Stimulated activated CD8-positive, alpha-beta memory T cell treated with anti-CD3 and anti-CD28 coated beads, Interleukin-12 subunit alpha, Interleukin-12 subunit beta, amount 100 ng/mL, for 24 hours (primary cell): ENCODE data around the gene SULT1B1.

Experiments
- DNase-seq: peaks from one replicate; pipeline ENCODE4 v3.0.0-alpha.2; 2020; ENCODE audit errors: extremely low read depth

Gene SULT1B1

DNA sequence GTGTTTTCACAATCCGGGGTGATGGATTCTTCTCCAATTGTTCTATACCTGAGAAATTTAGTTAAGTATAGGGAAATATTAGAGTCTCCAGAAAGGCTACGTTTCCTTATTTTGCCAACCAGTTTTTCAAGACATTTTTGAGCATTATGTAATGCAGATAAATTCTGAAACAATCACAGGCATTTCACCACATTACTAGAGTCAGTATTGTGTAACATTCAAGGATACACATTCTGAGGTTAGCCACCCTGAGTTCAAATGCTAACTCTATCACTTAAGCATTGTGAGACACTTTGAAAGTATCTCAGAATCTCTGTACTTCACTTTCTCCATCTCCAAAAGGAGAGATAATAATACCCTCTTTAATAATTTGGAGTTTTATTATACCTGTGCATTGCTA lies 10.6 kb downstream of the SULT1B1 start:
- DNase-seq: no peak

DNA sequence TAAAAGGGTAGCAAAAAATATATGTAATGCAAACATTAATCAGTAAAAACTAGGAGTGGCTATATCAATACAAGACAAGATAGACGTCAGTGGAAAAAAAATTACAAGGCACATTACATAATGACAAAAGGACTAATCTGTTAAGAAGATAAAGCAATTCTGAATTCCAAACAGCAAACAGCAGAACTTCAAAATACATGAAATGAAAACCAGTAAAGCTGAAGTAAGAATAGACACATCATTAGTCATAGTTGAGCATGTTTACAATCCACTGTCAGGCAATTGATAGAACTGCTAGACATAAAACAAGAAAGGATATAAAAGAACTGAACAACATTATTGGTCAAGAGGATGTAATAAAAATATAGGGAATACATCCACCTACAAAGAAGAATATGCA lies 12.2 kb downstream of the SULT1B1 start:
- DNase-seq: no peak

DNA sequence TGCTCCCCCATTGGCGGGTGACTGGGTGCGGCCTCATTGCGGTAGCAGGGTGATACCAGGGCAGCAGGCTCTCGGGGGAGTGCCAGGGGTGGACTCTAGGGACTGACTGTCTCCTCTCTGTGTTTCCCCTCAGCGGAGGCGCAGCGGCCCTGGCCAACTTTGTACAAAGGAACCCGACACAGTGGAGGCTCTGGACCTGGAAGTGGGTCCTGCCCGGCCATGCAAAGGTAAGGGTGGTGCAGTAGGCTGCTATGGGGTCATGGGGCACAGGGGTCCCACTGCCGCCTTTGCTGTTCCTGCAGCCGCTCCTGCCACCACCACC lies 16.3 kb downstream of the SULT1B1 start:
- no peak for DNase-seq

DNA sequence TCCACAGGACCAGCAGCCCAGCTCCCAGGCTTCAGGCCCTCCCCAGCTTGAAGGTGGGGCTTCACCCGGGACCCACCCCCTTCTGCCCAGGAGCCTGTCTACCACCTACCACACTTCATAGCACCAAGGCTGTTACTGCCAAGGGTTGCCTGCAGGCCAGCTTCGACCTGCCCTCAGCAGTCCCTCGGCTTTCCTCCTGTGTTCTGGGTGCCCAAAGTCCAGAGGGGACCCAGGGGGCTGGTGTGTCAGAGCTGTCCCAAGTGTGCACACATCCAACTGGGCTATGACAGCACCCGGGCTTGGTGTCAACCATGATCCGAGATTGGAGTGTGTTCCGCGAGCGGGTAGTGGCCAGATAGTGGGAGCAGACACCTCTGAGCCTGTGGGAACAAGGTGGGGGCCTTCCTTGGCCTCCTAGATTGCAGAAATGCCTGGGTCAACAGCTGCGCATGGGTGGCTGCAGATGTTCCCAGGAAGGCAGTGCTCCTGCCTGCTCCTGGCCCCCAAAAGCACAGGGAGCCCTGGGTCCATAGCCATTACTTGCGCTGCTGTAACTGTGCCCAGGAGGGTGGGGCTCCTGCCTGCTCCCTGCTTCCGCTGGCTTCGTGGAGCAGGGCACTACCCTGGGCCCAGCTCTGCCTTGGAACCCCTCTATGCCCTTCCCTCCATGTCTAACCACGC lies 16.8 kb downstream of the SULT1B1 start:
- no peak for DNase-seq

DNA sequence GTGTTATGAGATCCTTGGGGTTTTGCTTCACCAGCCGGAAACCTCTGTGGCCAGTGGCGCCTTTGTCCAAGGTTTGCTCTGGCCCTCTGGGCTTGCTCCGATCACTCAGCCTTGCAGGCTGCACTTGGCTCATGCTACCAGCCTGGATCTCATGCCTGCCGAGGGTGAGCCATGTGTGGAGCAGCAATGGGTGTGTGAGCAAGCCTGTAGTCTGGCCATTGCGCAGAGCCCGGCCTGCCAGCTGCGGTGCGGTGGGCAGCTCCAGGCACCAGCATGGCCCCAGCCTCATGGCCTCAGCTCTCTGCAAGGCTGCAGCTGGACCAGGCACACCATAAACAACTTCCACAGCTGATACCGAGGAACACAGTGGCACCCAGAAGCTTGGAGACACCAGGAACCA lies 17.8 kb downstream of the SULT1B1 start:
- DNase-seq: no peak

DNA sequence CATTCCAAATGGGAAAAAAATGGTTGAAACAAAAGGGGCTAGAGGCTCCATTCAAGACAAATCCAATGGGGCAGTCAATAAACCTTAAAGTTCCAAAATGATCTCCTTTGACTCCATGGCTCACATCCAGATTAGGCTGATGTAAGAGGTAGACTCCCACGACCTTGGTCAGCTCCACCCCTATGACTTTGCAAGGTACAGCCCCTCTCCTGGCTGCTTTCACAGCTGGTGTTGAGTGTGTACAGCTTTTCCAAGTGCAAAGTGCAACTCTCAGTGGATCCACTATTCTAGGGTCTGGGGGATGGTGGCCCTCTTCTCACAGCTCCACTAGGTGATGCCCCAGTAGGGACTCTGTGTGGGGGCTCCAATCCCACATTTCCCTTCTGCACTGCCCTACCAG lies 21.5 kb downstream of the SULT1B1 start:
- no peak for DNase-seq

DNA sequence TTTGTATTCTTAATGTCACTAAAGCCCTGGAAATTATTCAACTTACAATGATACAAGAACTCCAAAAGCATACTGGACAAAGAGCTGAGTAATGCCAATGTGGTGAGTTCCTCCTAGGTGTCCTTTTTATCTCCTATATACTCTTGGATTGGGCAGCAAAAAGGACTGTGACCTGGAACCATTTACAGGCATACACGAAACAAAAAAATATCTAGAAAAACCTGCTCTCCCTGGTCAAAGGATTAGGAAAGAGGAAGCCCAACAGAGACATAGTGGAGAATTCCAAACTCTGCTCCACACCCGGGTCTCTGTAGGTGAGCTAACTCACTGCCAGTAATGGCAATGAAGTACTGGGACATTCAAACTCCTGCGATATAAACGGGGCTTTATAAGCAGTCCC lies 25.3 kb downstream of the SULT1B1 start:
- no peak for DNase-seq

DNA sequence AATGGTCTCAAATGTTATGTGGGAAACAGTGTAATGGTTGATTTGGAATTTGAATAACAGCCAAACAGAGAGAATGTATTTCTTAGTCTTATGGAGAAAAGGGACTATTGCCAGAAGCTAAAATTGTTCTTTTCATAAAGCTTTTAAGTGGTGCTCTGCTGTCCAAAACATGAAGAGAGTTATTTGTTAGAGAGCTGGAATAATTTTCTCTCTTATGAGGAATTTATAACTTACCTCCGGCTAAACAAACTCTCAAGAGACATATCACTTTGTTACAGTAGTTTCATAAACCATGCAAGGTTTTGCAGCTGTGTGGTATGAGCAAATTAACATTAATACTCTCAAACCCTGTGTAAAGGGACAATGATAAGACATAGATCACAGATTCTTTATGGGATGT lies 28.6 kb downstream of the SULT1B1 start:
- DNase-seq: no peak

DNA sequence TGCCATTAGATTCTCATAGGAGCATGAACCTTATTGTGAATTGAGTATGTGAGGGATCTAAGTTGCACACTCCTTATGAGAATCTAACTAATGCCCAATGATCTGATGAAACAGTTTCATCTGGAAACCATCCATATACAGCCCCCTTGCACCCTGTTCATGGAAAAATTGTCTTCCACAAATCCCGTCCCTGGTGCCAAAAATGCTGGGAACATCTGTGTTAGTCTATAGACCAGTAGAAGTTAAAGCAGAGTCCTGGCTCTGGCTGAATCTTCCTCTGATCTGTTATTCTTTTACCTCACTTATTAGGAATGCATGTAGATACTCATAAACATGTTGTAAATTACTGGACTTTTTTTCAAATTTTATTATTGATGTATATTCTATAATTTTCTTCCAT lies 29.2 kb downstream of the SULT1B1 start:
- no peak for DNase-seq

DNA sequence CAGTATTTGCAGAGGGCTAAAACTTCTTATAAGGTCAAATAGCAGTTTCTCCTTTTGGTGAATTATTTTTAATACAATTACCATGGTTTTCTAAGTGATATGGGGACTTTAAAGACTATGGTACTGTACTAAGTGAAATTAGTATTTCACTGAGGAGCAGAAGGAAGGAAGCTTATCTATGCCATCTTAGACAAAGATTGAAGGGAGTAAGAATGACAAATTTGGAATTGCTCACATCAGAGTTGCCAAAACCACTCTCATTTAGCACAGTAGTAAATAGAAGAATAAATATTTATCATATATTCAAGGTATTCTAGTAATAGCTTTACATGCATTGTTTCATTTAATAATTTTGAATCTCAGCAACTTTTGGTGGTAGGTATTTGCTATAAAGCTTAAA lies 30.4 kb downstream of the SULT1B1 start:
- DNase-seq: no peak

DNA sequence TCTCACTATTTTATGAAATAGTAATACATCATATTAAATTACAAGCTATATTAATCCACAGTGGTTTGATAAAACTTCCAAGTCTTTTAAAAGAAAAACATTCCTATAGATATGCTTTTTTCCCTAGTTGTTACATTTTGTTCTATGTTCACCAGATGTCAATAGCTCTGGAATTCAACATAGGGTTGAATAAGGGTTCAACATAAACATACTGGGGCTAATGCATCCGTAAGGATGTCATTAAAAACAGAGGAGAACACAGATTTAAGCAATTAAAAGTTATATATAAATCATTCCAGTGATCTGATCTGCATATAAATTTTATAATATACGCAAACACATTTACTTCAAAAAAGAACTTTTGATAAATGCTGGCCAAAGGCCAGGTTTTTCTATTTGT lies 32.5 kb downstream of the SULT1B1 start:
- DNase-seq: no peak

DNA sequence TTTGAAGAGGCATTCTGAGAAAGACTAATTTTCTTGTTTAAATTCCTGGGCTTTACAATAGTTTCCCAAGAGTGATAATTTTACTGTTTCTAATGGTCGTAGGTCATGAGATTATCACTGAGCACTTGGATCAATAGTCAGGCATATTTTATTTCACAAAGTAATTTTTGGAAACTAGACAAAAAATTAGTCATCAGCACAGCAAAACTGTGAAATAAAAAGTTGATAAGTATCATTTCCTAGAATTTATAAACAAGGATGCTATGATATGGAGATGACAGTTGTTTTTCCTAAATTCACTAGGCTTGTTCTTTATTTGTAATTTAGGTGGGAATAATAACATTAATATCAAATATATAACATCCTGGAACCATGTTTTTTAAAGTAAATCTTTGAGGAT lies 33.0 kb downstream of the SULT1B1 start:
- no peak for DNase-seq

DNA sequence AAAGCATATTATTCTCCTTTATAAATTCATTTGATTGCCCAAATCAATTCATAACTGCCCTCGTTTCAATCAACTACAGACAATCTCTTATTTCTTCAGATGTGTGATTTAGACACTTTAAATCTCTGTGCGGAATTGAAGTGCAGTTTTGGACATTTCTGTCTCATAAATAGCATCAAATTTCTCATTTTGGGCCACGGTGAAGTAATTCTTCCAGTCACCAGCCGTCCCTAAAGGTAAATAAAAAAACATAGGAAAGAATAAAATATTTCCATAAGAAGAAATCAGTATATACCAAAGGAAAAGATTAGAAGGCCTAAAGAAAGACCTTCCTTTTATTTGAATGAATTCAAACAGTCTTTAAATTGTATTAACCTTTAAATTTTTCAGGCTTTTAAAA lies 33.4 kb downstream of the SULT1B1 start:
- DNase-seq: no peak

DNA sequence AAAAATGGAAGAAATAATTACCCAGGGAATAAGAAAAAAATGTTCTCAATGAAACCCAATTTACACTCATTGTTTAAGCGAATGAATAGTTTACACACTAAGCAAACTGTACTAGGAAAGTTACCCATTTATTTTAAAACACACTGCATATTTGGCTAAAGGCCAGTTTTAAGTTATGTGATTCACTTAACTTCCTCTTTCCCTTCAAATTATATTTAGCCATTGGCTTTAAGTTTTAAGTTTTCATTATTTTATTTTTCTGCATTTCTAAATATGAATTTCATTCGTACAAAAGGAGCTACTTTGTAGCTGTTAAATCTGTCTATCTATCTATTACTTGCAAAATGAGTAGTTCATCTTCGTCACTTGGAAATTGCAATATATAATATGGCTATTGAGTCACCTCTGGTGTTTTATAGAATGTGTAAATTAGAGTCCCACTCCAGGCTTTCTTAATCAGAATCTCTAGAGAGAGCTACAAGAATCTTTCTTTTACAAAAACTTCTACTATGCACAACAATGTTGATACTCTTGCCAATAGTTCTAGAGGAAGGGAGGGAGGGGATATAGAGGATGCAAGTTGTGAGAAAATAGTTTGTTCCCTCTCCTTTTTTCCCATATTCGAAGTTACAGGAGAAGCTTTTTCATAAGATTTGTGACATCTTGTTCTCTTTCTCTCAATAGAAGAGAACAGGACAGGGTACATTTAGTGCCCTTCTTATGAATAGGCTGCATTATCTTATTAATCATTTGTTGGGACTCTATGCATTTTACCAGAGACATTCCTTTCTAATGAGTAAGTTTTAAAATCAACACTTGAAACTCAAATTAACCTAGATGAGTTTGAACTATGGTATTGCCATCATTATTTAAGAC lies 41.8 kb downstream of the SULT1B1 start:
- DNase-seq: no peak

DNA sequence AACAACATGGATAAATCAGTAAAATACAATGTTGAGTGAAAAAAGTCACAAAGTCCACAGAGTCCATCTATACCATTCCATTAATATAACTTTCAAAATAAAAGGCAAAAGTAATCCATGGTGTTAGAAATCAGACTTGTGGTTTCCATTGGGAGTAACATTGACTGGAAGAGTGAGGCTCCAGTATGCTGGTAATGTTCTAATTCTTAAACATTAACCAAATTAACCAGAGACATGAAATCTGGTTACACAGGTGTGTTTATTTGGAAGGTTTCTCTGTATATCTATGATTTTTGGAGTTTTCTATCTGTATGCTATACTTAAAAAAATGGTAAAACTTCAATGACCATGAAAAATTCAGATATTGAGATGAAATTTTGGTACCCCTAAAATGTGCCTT lies 42.6 kb downstream of the SULT1B1 start:
- DNase-seq: no peak

DNA sequence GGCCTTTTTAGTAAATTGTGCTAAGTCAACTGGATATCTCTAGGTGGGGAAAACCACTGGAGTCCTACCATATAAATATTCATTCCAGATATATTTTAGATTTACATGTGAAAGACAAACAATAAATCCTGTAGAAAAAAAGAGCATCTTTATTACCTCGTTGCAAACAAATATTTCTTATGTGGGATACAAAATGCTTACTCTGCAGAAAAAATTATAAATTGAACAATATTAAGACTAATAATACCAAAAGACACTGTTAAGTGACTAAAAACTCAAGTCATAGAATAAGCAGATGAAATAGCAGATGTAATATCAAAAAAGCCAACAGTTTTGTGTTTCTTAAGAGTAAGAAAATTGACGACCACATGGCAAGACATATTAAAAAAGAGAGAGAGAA lies 43.8 kb downstream of the SULT1B1 start:
- no peak for DNase-seq

DNA sequence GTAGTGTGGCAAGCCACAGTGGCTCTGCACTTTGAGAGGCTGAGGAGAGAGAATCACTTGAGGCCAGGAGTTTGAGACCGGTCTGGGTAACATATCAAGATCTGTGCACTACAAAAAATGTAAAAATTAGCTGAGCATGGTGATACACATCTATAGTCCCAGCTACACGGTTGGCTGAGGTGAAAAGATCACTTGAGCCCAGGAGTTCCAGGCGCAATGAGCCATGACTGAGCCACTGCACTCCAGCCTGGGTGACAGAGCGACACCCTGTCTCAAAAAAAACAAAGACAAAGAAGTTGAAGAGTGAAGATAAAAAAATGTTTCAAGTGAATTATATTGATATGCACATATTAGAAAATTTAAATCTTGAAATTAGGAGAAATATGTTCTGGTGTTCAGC lies 46.3 kb downstream of the SULT1B1 start:
- DNase-seq: no peak

DNA sequence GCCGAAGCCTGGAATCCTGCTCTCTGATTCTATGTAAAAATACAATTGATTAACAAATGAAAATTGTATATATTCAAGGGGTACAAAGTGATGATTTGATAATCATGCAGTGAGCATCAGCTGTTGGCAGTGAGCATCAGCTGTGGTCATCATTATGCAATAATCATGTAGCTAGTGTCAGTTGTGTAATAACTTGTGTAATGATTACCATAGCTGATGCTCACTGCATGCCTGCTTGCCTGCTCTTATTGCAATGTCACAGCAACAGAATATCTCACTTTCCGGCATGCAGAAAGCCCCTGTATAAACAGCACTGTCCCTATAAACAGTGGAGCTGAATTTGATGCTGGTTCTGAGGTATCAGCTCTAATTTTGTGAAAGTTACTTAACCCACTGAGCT lies 46.8 kb downstream of the SULT1B1 start:
- no peak for DNase-seq

DNA sequence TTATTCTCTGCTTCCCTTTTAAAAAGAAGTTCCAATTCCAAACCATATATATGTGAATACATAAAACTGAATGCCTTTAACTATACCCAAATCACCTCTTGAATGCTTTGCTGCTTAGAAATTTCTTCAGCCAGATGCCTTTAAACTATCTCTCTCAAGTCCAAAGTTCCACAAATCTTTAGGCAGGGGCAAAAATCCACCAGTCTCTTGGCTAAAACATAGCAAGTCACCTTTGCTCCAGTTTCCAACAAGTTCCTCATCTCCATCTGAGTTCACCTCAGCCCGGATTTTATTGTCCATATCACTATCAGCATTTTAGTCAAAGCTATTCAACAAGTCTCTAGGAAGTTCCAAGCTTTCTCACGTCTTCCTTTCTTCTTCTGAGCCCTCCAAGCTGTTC lies 49.8 kb downstream of the SULT1B1 start:
- no peak for DNase-seq

DNA sequence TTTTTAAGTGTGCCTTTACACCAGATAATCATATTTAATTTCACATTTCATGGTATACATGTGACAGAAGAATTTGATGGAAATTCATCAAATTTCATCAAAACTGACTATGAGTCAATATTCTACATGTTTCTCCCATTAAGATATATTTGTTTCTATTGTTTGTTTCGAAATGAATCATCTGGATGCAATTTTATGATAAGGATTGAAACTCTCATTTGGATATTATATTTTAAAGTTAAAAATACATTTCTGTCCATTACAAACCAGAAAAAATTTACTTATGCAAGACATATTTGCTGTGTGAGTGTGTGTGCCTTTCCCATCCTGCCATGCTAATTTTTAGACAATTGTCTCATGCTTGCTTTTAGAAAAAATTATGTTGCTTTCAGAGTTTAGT lies 52.2 kb downstream of the SULT1B1 start:
- no peak for DNase-seq

DNA sequence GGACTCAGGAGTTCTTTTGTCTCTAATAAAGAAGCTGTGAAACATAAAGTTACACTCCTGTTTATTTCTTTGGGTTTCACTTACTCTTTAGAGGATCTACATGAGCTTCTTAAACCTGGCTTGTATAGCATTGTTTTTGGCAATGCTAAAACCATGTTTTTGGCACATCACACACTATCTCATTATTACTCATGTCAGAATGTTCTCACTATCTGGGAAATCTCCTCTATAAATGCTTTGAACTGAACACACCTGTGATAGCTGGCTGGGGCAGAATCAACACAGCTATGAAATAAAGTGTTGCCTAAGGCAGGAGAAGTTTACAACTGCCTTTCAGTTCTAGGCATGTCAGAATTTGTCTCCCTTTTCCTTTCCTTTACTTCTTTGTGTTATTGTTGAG lies 52.6 kb downstream of the SULT1B1 start:
- DNase-seq: no peak

DNA sequence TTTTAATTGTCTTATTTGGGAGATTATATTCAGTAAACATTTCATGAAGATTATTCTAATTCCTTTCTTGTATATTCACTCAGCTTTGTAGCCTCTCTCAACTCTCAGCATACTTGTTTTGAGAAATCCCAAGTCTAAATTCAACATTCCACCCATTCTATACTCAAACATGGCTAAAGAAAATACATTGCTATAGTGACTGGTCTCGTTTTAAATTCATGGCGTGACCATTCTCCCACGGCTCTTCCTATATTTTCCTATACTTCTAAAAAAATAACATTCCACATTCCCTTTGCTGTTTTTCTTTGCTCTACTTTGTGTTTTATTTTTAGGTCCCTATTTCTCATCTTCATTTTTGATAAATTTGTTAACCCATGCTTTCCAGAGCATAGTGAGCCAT lies 58.2 kb downstream of the SULT1B1 start:
- no peak for DNase-seq

DNA sequence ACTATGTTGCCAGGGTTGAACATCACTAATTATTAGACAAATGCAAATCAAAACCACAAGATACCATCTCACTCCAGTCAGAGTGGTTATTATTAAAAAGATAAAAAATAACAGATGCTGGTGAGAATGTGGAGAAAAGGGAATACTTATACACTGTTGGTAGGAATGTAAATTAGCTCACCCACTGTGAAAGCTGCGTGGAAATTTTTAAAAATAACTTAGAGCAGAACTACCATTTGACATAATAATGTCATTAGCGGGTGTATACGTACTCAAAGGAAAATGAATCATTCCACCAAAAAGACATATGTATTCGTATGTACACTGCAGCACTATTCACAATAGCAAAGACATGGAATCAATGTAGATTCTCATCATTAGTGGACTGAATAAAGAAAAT lies 58.7 kb downstream of the SULT1B1 start:
- no peak for DNase-seq
